CD4-positive, alpha-beta memory T cell (primary cell): ENCODE results near the gene ERI3. TPM values are rescaled to one million over a fixed set of nuclear protein-coding genes. Genes with fewer than 3 reads are reported as not detected.

Source experiments
- CTCF ChIA-PET: fragments of 350-600 bp; sonication (Branson Sonifier 250); formaldehyde crosslinking; loops from one replicate; lab custom pipeline; 2021; ENCODE audit warnings: inconsistent platforms; ENCODE audit not compliant: partially characterized antibody; lab: Charles Lee
- POLR2A ChIA-PET: fragments of 350-600 bp; sonication (Branson Sonifier 250); formaldehyde crosslinking; loops from one replicate; lab custom pipeline; 2021; ENCODE audit not compliant: partially characterized antibody; lab: Charles Lee
- DNase-seq, 5 donors: peaks; one replicate each; pipeline versions ENCODE4 v3.0.0 to v3.0.0-alpha.2; 2020 to 2022; ENCODE audit warnings: mixed read lengths in 1 of 5
- H3K27ac ChIP-seq: one replicate; pipeline ENCODE4 v1.7.0; 2013; ENCODE audit warnings: low read depth, low read length
- H3K27me3 ChIP-seq: 2 replicates; pipeline ENCODE4 v1.7.0; 2013; ENCODE audit warnings: mild to moderate bottlenecking, low read length, moderate library complexity; ENCODE audit not compliant: insufficient read depth
- H3K36me3 ChIP-seq: 2 replicates; pipeline ENCODE4 v1.7.0; 2013; ENCODE audit warnings: mild to moderate bottlenecking, low read length, moderate library complexity; ENCODE audit not compliant: insufficient read depth
- H3K4me1 ChIP-seq: 2 replicates; pipeline ENCODE4 v1.7.0; 2013; ENCODE audit warnings: mild to moderate bottlenecking, low read length, moderate library complexity; ENCODE audit not compliant: insufficient read depth
- H3K4me3 ChIP-seq, 2 donors: one replicate each; pipeline ENCODE4 v1.7.0; 2013; ENCODE audit warnings: low read length in 2 of 2, mild to moderate bottlenecking in 1 of 2
- H3K9me3 ChIP-seq, 2 donors: one replicate each; pipeline ENCODE4 v1.7.0; 2013; ENCODE audit warnings: low read length in 2 of 2, control low read depth in 1 of 2; ENCODE audit not compliant: control insufficient read depth in 1 of 2
- H3K27ac Mint-ChIP-seq, 7 donors: one replicate each; pipeline ENCODE4 v1.8.0; 2020 to 2021; ENCODE audit warnings: mixed read lengths in 7 of 7, mild to moderate bottlenecking in 6 of 7, inconsistent platforms in 3 of 7, moderate library complexity in 3 of 7
- H3K27me3 Mint-ChIP-seq, 2 donors: one replicate each; pipeline ENCODE4 v1.8.0; 2020 to 2021; ENCODE audit warnings: mixed read lengths in 2 of 2
- H3K36me3 Mint-ChIP-seq, 2 donors: one replicate each; pipeline ENCODE4 v1.8.0; 2020 to 2021; ENCODE audit warnings: mixed read lengths in 2 of 2, inconsistent platforms in 1 of 2, mild to moderate bottlenecking in 1 of 2
- H3K4me1 Mint-ChIP-seq, 4 donors: one replicate each; pipeline ENCODE4 v1.8.0; 2020 to 2021; ENCODE audit warnings: mixed read lengths in 4 of 4, mild to moderate bottlenecking in 1 of 4
- H3K4me3 Mint-ChIP-seq, 8 donors: one replicate each; pipeline ENCODE4 v1.8.0; 2020 to 2021; ENCODE audit warnings: mixed read lengths in 8 of 8, mild to moderate bottlenecking in 7 of 8, moderate library complexity in 6 of 8, inconsistent platforms in 3 of 8
- H3K9me3 Mint-ChIP-seq, 8 donors: one replicate each; pipeline ENCODE4 v1.8.0; 2020 to 2021; ENCODE audit warnings: mixed read lengths in 8 of 8, mild to moderate bottlenecking in 5 of 8, inconsistent platforms in 3 of 8, moderate library complexity in 1 of 8
- intact Hi-C: fragments of 100-400 bp; cut with micrococcal nuclease; formaldehyde crosslinking; loops from one replicate; pipeline ENCODE4 v1.15.1; 2023
- polyA plus RNA-seq, 2 donors: library from polyadenylated mRNA; unstranded; fragments of 300-500 nt; fragmentation: Illumina TruSeq; gene quantifications; one replicate each; pipeline ENCODE4 v1.2.3, GENCODE V29; 2021
- total RNA-seq, 2 experiments: library from RNA; stranded (reverse); gene quantifications; one replicate each; pipeline ENCODE4 v1.2.3, GENCODE V29; 2021

ERI3 gene
- total and polyA plus RNA-seq, 4 experiments from 2014 or later = 26.4 to 59.4 (median 31.7) TPM

- ChIA-PET CTCF (no interaction called here), POLR2A (no interaction called here)
- Mint-ChIP-seq H3K27me3 (no peaks in the 10 kb centered on the region), H3K27ac (no peak overlapping the region), H3K9me3 (no peaks in the 10 kb centered on the region), H3K4me3 (no peak overlapping the region), H3K4me1 (peaks cover 0 to 6% (median 0%) of the 10 kb centered on the region in 4 donors), H3K36me3 (peaks cover 11 to 27% of the 10 kb centered on the region in 2 donors)
- no peak overlapping the region for H3K4me3 ChIP-seq
- intact Hi-C loops = no loop called here
- no peaks in the 10 kb centered on the region for H3K9me3 ChIP-seq
- H3K27me3 ChIP-seq = no peaks in the 10 kb centered on the region
- no peaks in the 10 kb centered on the region for H3K4me1 ChIP-seq
- H3K36me3 ChIP-seq = no peaks in the 10 kb centered on the region
- H3K27ac ChIP-seq = no peak overlapping the region
- no peak for DNase-seq
Observed at GRCh38 chr1:44261962-44262361, 93.1 kb downstream of the ERI3 start.

- Mint-ChIP-seq H3K36me3 (peaks cover 9 to 28% of the 10 kb centered on the region in 2 donors), H3K4me3 (no peak overlapping the region), H3K27me3 (no peaks in the 10 kb centered on the region), H3K9me3 (no peaks in the 10 kb centered on the region), H3K4me1 (peaks cover 0 to 5% (median 0%) of the 10 kb centered on the region in 4 donors), H3K27ac (peak overlapping the region in 1 of 7 donors; percentile 14)
- Histone ChIP-seq H3K4me3 (no peak overlapping the region), H3K36me3 (no peaks in the 10 kb centered on the region), H3K4me1 (no peaks in the 10 kb centered on the region), H3K9me3 (no peaks in the 10 kb centered on the region), H3K27ac (no peak overlapping the region), H3K27me3 (no peaks in the 10 kb centered on the region)
- DNase-seq = no peak
- ChIA-PET CTCF (no interaction called here), POLR2A (no interaction called here)
- intact Hi-C loops = no loop called here
Observed at GRCh38 chr1:44261171-44261817, 93.8 kb downstream of the ERI3 start.

GRCh38 chr1:44260792-44261170 lies 94.3 kb downstream of the ERI3 start:
- Mint-ChIP-seq H3K9me3 (no peaks in the 10 kb centered on the region), H3K27me3 (no peaks in the 10 kb centered on the region), H3K4me1 (peaks cover 0 to 5% (median 0%) of the 10 kb centered on the region in 4 donors), H3K36me3 (peaks cover 9 to 28% of the 10 kb centered on the region in 2 donors), H3K27ac (peak overlapping the region in 2 of 7 donors; percentile 36 to 43), H3K4me3 (no peak overlapping the region)
- no peaks in the 10 kb centered on the region for H3K4me1 ChIP-seq
- no peaks in the 10 kb centered on the region for H3K9me3 ChIP-seq
- H3K27ac ChIP-seq = no peak overlapping the region
- H3K36me3 ChIP-seq = no peaks in the 10 kb centered on the region
- intact Hi-C loops = no loop called here
- CTCF ChIA-PET = no interaction called here
- POLR2A ChIA-PET = no interaction called here
- no peaks in the 10 kb centered on the region for H3K27me3 ChIP-seq
- no peak for DNase-seq
- H3K4me3 ChIP-seq = no peak overlapping the region

GRCh38 chr1:44259090-44259489 lies 96.0 kb downstream of the ERI3 start:
- no peak overlapping the region for H3K4me3 Mint-ChIP-seq
- ChIA-PET CTCF (no interaction called here), POLR2A (no interaction called here)
- Histone ChIP-seq H3K4me3 (no peak overlapping the region), H3K4me1 (no peaks in the 10 kb centered on the region), H3K27me3 (no peaks in the 10 kb centered on the region), H3K9me3 (no peaks in the 10 kb centered on the region), H3K27ac (no peak overlapping the region), H3K36me3 (no peaks in the 10 kb centered on the region)
- peaks cover 0 to 2% (median 0%) of the 10 kb centered on the region in 4 donors for H3K4me1 Mint-ChIP-seq
- peaks cover 9 to 23% of the 10 kb centered on the region in 2 donors for H3K36me3 Mint-ChIP-seq
- intact Hi-C loops = no loop called here
- no peak overlapping the region for H3K27ac Mint-ChIP-seq
- no peak for DNase-seq
- H3K27me3 Mint-ChIP-seq = no peaks in the 10 kb centered on the region
- H3K9me3 Mint-ChIP-seq = no peaks in the 10 kb centered on the region

- H3K27ac ChIP-seq = no peak overlapping the region
- H3K27me3 ChIP-seq = no peaks in the 10 kb centered on the region
- intact Hi-C loops = no loop called here
- Mint-ChIP-seq H3K27ac (no peak overlapping the region), H3K36me3 (peaks cover 7 to 18% of the 10 kb centered on the region in 2 donors), H3K4me1 (no peaks in the 10 kb centered on the region), H3K9me3 (no peaks in the 10 kb centered on the region), H3K27me3 (no peaks in the 10 kb centered on the region), H3K4me3 (no peak overlapping the region)
- H3K4me3 ChIP-seq = no peak overlapping the region
- no peaks in the 10 kb centered on the region for H3K9me3 ChIP-seq
- no peaks in the 10 kb centered on the region for H3K4me1 ChIP-seq
- H3K36me3 ChIP-seq = no peaks in the 10 kb centered on the region
- no peak for DNase-seq
- CTCF ChIA-PET = no interaction called here
- POLR2A ChIA-PET = no interaction called here
Observed at GRCh38 chr1:44256762-44257554, 98.1 kb downstream of the ERI3 start.

- Histone ChIP-seq H3K36me3 (no peaks in the 10 kb centered on the region), H3K4me1 (no peaks in the 10 kb centered on the region), H3K4me3 (no peak overlapping the region), H3K27ac (no peak overlapping the region), H3K9me3 (no peaks in the 10 kb centered on the region), H3K27me3 (no peaks in the 10 kb centered on the region)
- intact Hi-C loops = no loop called here
- H3K4me1 Mint-ChIP-seq = no peaks in the 10 kb centered on the region
- DNase-seq = no peak
- ChIA-PET CTCF (no interaction called here), POLR2A (no interaction called here)
- H3K27me3 Mint-ChIP-seq = no peaks in the 10 kb centered on the region
- no peak overlapping the region for H3K27ac Mint-ChIP-seq
- H3K36me3 Mint-ChIP-seq = peaks cover 14 to 15% of the 10 kb centered on the region in 2 donors
- peaks cover 0 to 2% (median 0%) of the 10 kb centered on the region in 8 donors for H3K9me3 Mint-ChIP-seq
- no peak overlapping the region for H3K4me3 Mint-ChIP-seq
Observed at GRCh38 chr1:44254392-44254910, 100.6 kb downstream of the ERI3 start.

- no peaks in the 10 kb centered on the region for H3K4me1 ChIP-seq
- ChIA-PET CTCF (no interaction called here), POLR2A (no interaction called here)
- H3K9me3 Mint-ChIP-seq = peaks cover 0 to 2% (median 0%) of the 10 kb centered on the region in 8 donors
- no peaks in the 10 kb centered on the region for H3K36me3 ChIP-seq
- intact Hi-C loops = no loop called here
- no peaks in the 10 kb centered on the region for H3K9me3 ChIP-seq
- no peak overlapping the region for H3K27ac Mint-ChIP-seq
- H3K36me3 Mint-ChIP-seq = peaks cover 11 to 14% of the 10 kb centered on the region in 2 donors
- no peak for DNase-seq
- H3K27me3 ChIP-seq = no peaks in the 10 kb centered on the region
- no peak overlapping the region for H3K4me3 Mint-ChIP-seq
- no peaks in the 10 kb centered on the region for H3K27me3 Mint-ChIP-seq
- H3K27ac ChIP-seq = no peak overlapping the region
- H3K4me1 Mint-ChIP-seq = peaks cover 0 to 2% (median 0%) of the 10 kb centered on the region in 4 donors
- no peak overlapping the region for H3K4me3 ChIP-seq
Observed at GRCh38 chr1:44251989-44252671, 102.9 kb downstream of the ERI3 start.
